Measurements from ENCODE around the gene TM9SF2. TPM values are rescaled to one million over a fixed set of nuclear protein-coding genes. Genes with fewer than 3 reads are reported as not detected.

Gene TM9SF2
- total RNA-seq, 1 experiment from 2014 or later = 84.0 TPM

DNA sequence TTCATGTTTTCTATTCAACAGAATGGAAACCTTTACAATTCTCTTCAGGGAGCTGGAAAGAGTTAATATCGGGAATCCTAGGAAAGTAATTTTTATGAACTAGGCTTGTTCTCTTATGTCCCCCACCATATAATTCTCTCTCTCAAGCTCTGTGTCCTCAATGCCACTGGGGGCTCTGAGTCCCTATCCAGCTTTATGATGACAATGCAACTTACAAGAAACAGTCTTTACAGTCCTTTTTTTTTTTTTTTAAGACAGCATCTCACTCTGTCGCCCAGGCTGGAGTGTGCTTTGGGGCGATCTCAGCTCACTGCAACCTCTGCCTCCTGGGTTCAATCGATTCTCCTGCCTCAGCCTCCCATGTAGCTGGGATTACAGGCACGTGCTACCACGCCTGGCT lies 31.2 kb upstream of the TM9SF2 start:
- no peaks in the 10 kb centered on the region for H3K36me3 Mint-ChIP-seq
- H3K4me1 Mint-ChIP-seq = peaks cover 17% of the 10 kb centered on the region
- DNase-seq (ENCODE audit: low spot score) (no peak), ATAC-seq (no peak)
- no peaks in the 10 kb centered on the region for H3K27me3 Mint-ChIP-seq (ENCODE audit: low read depth)
- H3K9me3 Mint-ChIP-seq = no peaks in the 10 kb centered on the region
- TF ChIP-seq MXD4 (CRISPR knock-in tag; IDR thresholded peaks at IDR 0.05; ENCODE audit: borderline replicate concordance) (no peak), FOXP1 (CRISPR knock-in tag; IDR thresholded peaks at IDR 0.05; ENCODE audit: borderline replicate concordance) (no peak), ZNF512 (CRISPR knock-in tag; IDR thresholded peaks at IDR 0.05; ENCODE audit: borderline replicate concordance) (no peak), JAZF1 (CRISPR knock-in tag; IDR thresholded peaks at IDR 0.05) (no peak), NFE2L1 (CRISPR knock-in tag; IDR thresholded peaks at IDR 0.05) (no peak), IRF2 (CRISPR knock-in tag; IDR thresholded peaks at IDR 0.05; ENCODE audit: borderline replicate concordance, low read depth) (no peak), ZNF671 (CRISPR knock-in tag; IDR thresholded peaks at IDR 0.05) (no peak), OVOL2 (CRISPR knock-in tag; IDR thresholded peaks at IDR 0.05; ENCODE audit: borderline replicate concordance) (no peak), ZNF425 (CRISPR knock-in tag; conservative IDR thresholded peaks at IDR 0.05) (no peak), NR2C2 (CRISPR knock-in tag; IDR thresholded peaks at IDR 0.05) (no peak)
- TF ChIP-seq, protein P1, sequence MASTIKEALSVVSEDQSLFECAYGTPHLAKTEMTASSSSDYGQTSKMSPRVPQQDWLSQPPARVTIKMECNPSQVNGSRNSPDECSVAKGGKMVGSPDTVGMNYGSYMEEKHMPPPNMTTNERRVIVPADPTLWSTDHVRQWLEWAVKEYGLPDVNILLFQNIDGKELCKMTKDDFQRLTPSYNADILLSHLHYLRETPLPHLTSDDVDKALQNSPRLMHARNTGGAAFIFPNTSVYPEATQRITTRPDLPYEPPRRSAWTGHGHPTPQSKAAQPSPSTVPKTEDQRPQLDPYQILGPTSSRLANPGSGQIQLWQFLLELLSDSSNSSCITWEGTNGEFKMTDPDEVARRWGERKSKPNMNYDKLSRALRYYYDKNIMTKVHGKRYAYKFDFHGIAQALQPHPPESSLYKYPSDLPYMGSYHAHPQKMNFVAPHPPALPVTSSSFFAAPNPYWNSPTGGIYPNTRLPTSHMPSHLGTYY (CRISPR knock-in tag; IDR thresholded peaks at IDR 0.05) = no peak
- ChIA-PET POLR2A (no interaction called here), CTCF (no interaction called here)
- H3K4me3 Mint-ChIP-seq = no peak overlapping the region
- no peak overlapping the region for H3K27ac Mint-ChIP-seq

DNA sequence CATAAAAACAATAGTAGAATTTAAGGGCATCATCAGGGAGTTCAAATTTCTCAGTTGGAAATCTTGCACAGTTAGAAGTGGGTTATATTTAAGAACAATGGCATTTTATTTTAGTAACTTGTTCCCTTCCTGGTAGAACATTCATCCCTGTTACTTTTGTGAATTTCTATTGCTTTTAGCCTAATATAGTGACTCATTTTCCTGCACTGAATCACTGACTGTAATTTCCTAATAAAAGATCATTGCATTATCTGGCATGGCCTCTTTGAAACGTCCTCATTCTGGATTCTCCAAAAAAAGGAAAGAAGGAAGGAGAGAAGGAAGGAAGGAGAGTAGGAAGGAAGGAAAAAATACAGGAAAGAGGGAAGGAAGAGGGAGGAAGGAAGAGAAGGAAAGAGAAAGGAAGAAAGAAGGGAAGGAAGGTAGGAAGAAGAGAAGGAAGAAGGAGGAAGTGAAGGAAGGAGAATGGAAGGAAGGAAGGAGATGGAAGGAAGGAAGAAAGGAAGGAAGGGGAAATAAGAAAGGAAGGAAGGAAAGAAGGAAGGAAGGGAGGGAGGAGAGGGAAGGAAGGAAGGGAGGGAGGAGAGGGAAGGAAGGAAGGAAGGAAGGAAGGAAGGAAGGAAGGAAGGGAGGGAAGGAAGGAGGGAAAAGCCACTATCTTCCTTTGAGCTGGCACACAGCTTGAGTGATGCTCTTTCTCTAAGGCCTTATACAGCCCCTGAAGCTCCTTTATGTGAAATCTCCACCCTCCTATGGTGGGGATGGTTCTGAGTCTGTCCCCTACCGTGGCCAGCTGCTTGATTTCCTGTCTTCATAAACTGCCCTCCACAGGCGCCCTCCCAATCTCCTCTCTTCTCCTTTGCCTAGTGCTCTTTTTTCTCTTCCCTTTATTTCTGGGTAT lies 29.8 kb upstream of the TM9SF2 start:
- H3K9me3 Mint-ChIP-seq = no peaks in the 10 kb centered on the region
- DNase-seq (ENCODE audit: low spot score) = no peak
- H3K36me3 Mint-ChIP-seq = no peaks in the 10 kb centered on the region
- no peak overlapping the region for H3K27ac Mint-ChIP-seq
- H3K4me1 Mint-ChIP-seq = peaks cover 23% of the 10 kb centered on the region
- peak; percentile 71 for ATAC-seq
- POLR2A ChIA-PET = no interaction called here
- peak; percentile 98 for TF ChIP-seq ETV6 (CRISPR knock-in tag; IDR thresholded peaks at IDR 0.05)
- no peak for TF ChIP-seq MXD4 (CRISPR knock-in tag; IDR thresholded peaks at IDR 0.05; ENCODE audit: borderline replicate concordance)
- H3K4me3 Mint-ChIP-seq = no peak overlapping the region
- CTCF ChIA-PET = no interaction called here
- no peaks in the 10 kb centered on the region for H3K27me3 Mint-ChIP-seq (ENCODE audit: low read depth)

- no peaks in the 10 kb centered on the region for H3K9me3 Mint-ChIP-seq
- DNase-seq (ENCODE audit: low spot score) (no peak), ATAC-seq (no peak)
- CTCF ChIA-PET = no interaction called here
- H3K4me3 Mint-ChIP-seq = no peak overlapping the region
- no peaks in the 10 kb centered on the region for H3K36me3 Mint-ChIP-seq
- POLR2A ChIA-PET = no interaction called here
- H3K4me1 Mint-ChIP-seq = peaks cover 29% of the 10 kb centered on the region
- H3K27ac Mint-ChIP-seq = no peak overlapping the region
- H3K27me3 Mint-ChIP-seq (ENCODE audit: low read depth) = no peaks in the 10 kb centered on the region
- TF ChIP-seq JAZF1 (CRISPR knock-in tag; IDR thresholded peaks at IDR 0.05) (no peak), CBFB (CRISPR knock-in tag; IDR thresholded peaks at IDR 0.05; ENCODE audit: low read depth) (no peak), JUN (CRISPR knock-in tag; IDR thresholded peaks at IDR 0.05) (no peak), ATF3 (CRISPR knock-in tag; conservative IDR thresholded peaks at IDR 0.05) (no peak), ZNF512 (CRISPR knock-in tag; IDR thresholded peaks at IDR 0.05; ENCODE audit: borderline replicate concordance) (no peak)
- TF ChIP-seq, protein P2, sequence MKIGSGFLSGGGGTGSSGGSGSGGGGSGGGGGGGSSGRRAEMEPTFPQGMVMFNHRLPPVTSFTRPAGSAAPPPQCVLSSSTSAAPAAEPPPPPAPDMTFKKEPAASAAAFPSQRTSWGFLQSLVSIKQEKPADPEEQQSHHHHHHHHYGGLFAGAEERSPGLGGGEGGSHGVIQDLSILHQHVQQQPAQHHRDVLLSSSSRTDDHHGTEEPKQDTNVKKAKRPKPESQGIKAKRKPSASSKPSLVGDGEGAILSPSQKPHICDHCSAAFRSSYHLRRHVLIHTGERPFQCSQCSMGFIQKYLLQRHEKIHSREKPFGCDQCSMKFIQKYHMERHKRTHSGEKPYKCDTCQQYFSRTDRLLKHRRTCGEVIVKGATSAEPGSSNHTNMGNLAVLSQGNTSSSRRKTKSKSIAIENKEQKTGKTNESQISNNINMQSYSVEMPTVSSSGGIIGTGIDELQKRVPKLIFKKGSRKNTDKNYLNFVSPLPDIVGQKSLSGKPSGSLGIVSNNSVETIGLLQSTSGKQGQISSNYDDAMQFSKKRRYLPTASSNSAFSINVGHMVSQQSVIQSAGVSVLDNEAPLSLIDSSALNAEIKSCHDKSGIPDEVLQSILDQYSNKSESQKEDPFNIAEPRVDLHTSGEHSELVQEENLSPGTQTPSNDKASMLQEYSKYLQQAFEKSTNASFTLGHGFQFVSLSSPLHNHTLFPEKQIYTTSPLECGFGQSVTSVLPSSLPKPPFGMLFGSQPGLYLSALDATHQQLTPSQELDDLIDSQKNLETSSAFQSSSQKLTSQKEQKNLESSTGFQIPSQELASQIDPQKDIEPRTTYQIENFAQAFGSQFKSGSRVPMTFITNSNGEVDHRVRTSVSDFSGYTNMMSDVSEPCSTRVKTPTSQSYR (CRISPR knock-in tag; IDR thresholded peaks at IDR 0.05) = no peak
- TF ChIP-seq, protein P3, sequence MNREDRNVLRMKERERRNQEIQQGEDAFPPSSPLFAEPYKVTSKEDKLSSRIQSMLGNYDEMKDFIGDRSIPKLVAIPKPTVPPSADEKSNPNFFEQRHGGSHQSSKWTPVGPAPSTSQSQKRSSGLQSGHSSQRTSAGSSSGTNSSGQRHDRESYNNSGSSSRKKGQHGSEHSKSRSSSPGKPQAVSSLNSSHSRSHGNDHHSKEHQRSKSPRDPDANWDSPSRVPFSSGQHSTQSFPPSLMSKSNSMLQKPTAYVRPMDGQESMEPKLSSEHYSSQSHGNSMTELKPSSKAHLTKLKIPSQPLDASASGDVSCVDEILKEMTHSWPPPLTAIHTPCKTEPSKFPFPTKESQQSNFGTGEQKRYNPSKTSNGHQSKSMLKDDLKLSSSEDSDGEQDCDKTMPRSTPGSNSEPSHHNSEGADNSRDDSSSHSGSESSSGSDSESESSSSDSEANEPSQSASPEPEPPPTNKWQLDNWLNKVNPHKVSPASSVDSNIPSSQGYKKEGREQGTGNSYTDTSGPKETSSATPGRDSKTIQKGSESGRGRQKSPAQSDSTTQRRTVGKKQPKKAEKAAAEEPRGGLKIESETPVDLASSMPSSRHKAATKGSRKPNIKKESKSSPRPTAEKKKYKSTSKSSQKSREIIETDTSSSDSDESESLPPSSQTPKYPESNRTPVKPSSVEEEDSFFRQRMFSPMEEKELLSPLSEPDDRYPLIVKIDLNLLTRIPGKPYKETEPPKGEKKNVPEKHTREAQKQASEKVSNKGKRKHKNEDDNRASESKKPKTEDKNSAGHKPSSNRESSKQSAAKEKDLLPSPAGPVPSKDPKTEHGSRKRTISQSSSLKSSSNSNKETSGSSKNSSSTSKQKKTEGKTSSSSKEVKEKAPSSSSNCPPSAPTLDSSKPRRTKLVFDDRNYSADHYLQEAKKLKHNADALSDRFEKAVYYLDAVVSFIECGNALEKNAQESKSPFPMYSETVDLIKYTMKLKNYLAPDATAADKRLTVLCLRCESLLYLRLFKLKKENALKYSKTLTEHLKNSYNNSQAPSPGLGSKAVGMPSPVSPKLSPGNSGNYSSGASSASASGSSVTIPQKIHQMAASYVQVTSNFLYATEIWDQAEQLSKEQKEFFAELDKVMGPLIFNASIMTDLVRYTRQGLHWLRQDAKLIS (CRISPR knock-in tag; IDR thresholded peaks at IDR 0.05; ENCODE audit: borderline replicate concordance) = no peak
Observed at GRCh38 chr13:99472122-99472440, 29.2 kb upstream of the TM9SF2 start.

Measured in WTC11 (cell line).